Panc1 (cell line): Measurements from ENCODE around the gene ZNF778. TPM values are rescaled to one million over a fixed set of nuclear protein-coding genes. Genes with fewer than 3 reads are reported as not detected.

Experiments used
- ATAC-seq: fragments of 200-7000 bp; cut with Tn5 transposase; 2 replicates; pipeline ENCODE4 v1.9.1; 2020; ENCODE audit warnings: mild to moderate bottlenecking, moderate library complexity
- Bru-seq: library from RNA; stranded (reverse); fragments of 400-500 nt; gene quantifications from one replicate; lab custom pipeline; 2021; lab: Mats Ljungman, UMichigan
- BruChase-seq, 2 experiments: library from RNA; stranded (reverse); fragments of 400-500 nt; gene quantifications; one replicate each; lab custom pipeline; 2021; lab: Mats Ljungman, UMichigan
- BruUV-seq: library from RNA; stranded (reverse); fragments of 400-500 nt; replicated peaks from 2 replicates; lab custom pipeline; 2021; lab: Mats Ljungman, UMichigan
- CTCF ChIA-PET: fragments of 300-600 bp; sonication (Branson Sonifier 250); formaldehyde crosslinking; loops from one replicate; lab custom pipeline; 2022; ENCODE audit warnings: antibody characterized with exemption; lab: Charles Lee
- POLR2A ChIA-PET: fragments of 300-600 bp; sonication (Branson Sonifier 250); formaldehyde crosslinking; loops from one replicate; lab custom pipeline; 2022; ENCODE audit warnings: antibody characterized with exemption; lab: Charles Lee
- DNase-seq: peaks from one replicate; pipeline ENCODE4 v3.0.0-alpha.2; 2010; ENCODE audit warnings: low read depth, low spot score
- H3K27ac ChIP-seq: 2 replicates; pipeline ENCODE4 v1.5.1; 2011; ENCODE audit warnings: mild to moderate bottlenecking, low read length, inconsistent platforms
- H3K27me3 ChIP-seq: fragments of 200-500 bp; sonication (Bioruptor generic); 2 replicates; pipeline ENCODE4 v1.6.0; 2014; ENCODE audit warnings: low read length, inconsistent platforms; ENCODE audit not compliant: control insufficient read depth, insufficient read depth
- H3K36me3 ChIP-seq: fragments of 200-500 bp; sonication (Bioruptor generic); 2 replicates; pipeline ENCODE4 v1.5.1; 2014; ENCODE audit warnings: inconsistent platforms, mild to moderate bottlenecking, low read length, moderate library complexity; ENCODE audit not compliant: control insufficient read depth, insufficient read depth
- H3K4me1 ChIP-seq: 2 replicates; pipeline ENCODE4 v1.5.1; 2011; ENCODE audit warnings: inconsistent platforms, mild to moderate bottlenecking, low read length, moderate library complexity; ENCODE audit not compliant: control insufficient read depth, insufficient read depth
- H3K4me3 ChIP-seq, 2 experiments: 2 replicates each; pipeline ENCODE4 v1.5.1; 2011 to 2012; ENCODE audit warnings: low read depth in 2 of 2, low read length in 2 of 2, mild to moderate bottlenecking in 2 of 2, inconsistent platforms in 1 of 2, moderate library complexity in 1 of 2
- H3K9me3 ChIP-seq: fragments of 200-500 bp; sonication (Bioruptor generic); 2 replicates; pipeline ENCODE4 v1.5.1; 2014; ENCODE audit warnings: low read depth, mild to moderate bottlenecking, inconsistent platforms, low read length, moderate library complexity; ENCODE audit not compliant: control insufficient read depth, insufficient read depth
- CTCF ChIP-seq: fragments of 450-650 bp; IDR thresholded peaks from 2 replicates; pipeline ENCODE4 v1.5.1; 2017; ENCODE audit warnings: mild to moderate bottlenecking
- POLR2AphosphoS5 ChIP-seq: IDR thresholded peaks from 2 replicates; pipeline ENCODE4 v1.6.1; 2012; ENCODE audit warnings: mild to moderate bottlenecking, low read depth, low read length, moderate library complexity
- REST ChIP-seq, 2 experiments: IDR thresholded peaks; 2 replicates each; pipeline ENCODE4 v1.6.1; 2011 to 2012; ENCODE audit warnings: low read depth in 2 of 2, control low read depth in 1 of 2, low read length in 1 of 2, mild to moderate bottlenecking in 1 of 2, moderate library complexity in 1 of 2; ENCODE audit not compliant: insufficient read depth in 1 of 2
- SIN3A ChIP-seq: IDR thresholded peaks from 2 replicates; pipeline ENCODE4 v1.6.1; 2012; ENCODE audit warnings: low read depth, mild to moderate bottlenecking, low read length, moderate library complexity, borderline replicate concordance; ENCODE audit not compliant: insufficient read depth
- in situ Hi-C: cut with HindIII; loops from 2 replicates; pipeline ENCODE4 v1.10.0; 2016; ENCODE audit warnings: low sequenced_read_pairs, low pct_unique_long_range_greater_than_20kb
- intact Hi-C: fragments of 100-400 bp; cut with micrococcal nuclease; formaldehyde crosslinking; loops from one replicate; pipeline ENCODE4 v1.10.0; 2022; ENCODE audit not compliant: unreplicated experiment
- long read RNA-seq: library from polyadenylated mRNA; unstranded; transcript quantifications from one replicate; pipeline ENCODE4 v2.0.0, GENCODE V29; 2021; ENCODE audit not compliant: unreplicated experiment
- polyA plus RNA-seq: library from polyadenylated mRNA; unstranded; fragments of >200 nt; gene quantifications from one replicate; pipeline ENCODE4 v1.2.1, GENCODE V29; 2012; ENCODE audit warnings: missing spikeins; ENCODE audit not compliant: insufficient read length
- total RNA-seq: library from RNA; stranded (reverse); gene quantifications from one replicate; pipeline ENCODE4 v1.2.1, GENCODE V29; 2021; ENCODE audit not compliant: unreplicated experiment

The ZNF778 gene
- 15.0 TPM for total RNA-seq
- polyA plus RNA-seq: 4.9 TPM
- Bru-seq, nascent RNA: percentile 58 among the genes with signal in this experiment
- percentile 76 among the genes with signal in this experiment for BruChase-seq, experiment 1, labeled RNA remaining after a 2-hour chase
- percentile 66 among the genes with signal in this experiment for BruChase-seq, experiment 2, labeled RNA remaining after a 6-hour chase
- long read RNA-seq, partial matches to known transcripts: 0 of 9 reads
- long read RNA-seq, other reads (novel, unspliced or antisense): 6 of 9 reads

GRCh38 chr16:89217388-89218191 is at the start of gene ZNF778:
Gene ZNF778 (plus strand): TSS chr16:89217703. CDS start chr16:89221128, 3,425 bp downstream.
- H3K4me1 ChIP-seq: no peaks in the 10 kb centered on the region
- BruUV-seq: no TSS peak
- TF ChIP-seq REST (IDR thresholded peaks at IDR 0.05; ENCODE audit: insufficient read depth in 1 of 2, low read depth in 2 of 2, low read length in 1 of 2) (no peak), CTCF (no peak), SIN3A (0 out of 2 replicates have a peak, but pooled peaks have one; percentile 82), POLR2AphosphoS5 (peak; percentile 85)
- H3K36me3 ChIP-seq: peaks cover 12% of the 10 kb centered on the region; the same call in 1 of the 2 replicates
- DNase-seq (no peak), ATAC-seq (peak; percentile 96)
- no peaks in the 10 kb centered on the region for H3K9me3 ChIP-seq
- peak within 1 kb of the TSS; percentile 85 to 92 for H3K4me3 ChIP-seq
- CTCF ChIA-PET: interaction anchor here (0.5 kb wide), 1 partner anchor 225 kb away, joined by 6 read pairs; no protein-coding TSS in a partner anchor
- no peaks in the 10 kb centered on the region for H3K27me3 ChIP-seq
- in situ Hi-C loops (no loop called here), intact Hi-C loops (no loop called here)
- POLR2A ChIA-PET: interaction anchor here (0.6 kb wide), 1 partner anchor 76 kb away, joined by 4 read pairs; no protein-coding TSS in a partner anchor
- H3K27ac ChIP-seq: peak within 1 kb of the TSS; percentile 82

- intact Hi-C loops: loop anchor here (10.0 kb wide), 1 partner anchor 354 kb away; the partner anchor contains the start of gene APRT
- CTCF ChIA-PET: no interaction called here
- Histone ChIP-seq H3K9me3 (no peaks in the 10 kb centered on the region), H3K4me1 (peaks cover 6% of the 10 kb centered on the region; the same call in 1 of the 2 replicates), H3K36me3 (no peaks in the 10 kb centered on the region), H3K4me3 (no peak overlapping the region), H3K27me3 (no peaks in the 10 kb centered on the region), H3K27ac (no peak overlapping the region)
- in situ Hi-C loops: no loop called here
- TF ChIP-seq CTCF (peak; percentile 36; the same call in 1 of the 2 replicates), POLR2AphosphoS5 (no peak)
- ATAC-seq (no peak), DNase-seq (no peak)
- BruUV-seq: no TSS peak
- POLR2A ChIA-PET: no interaction called here
Measured at GRCh38 chr16:89168381-89169189, 48.9 kb upstream of the ZNF778 start.
